Cardiac muscle cell (in vitro differentiated cells and primary cell): Measurements from ENCODE around the gene ARHGEF25. TPM values are rescaled to one million over a fixed set of nuclear protein-coding genes. Genes with fewer than 3 reads are reported as not detected.
"Not testable (repeated sequence)": the region's sequence is repeated elsewhere in the genome, so short reads cannot be mapped to it uniquely, and the experiment has no call there.

ENCODE experiments used
- DNase-seq, 2 donors: peaks; one replicate each; pipeline versions ENCODE4 v3.0.0 to v3.0.0-alpha.2; 2010 to 2017; ENCODE audit warnings: low read depth in 1 of 2, low spot score in 1 of 2
- H3K27ac ChIP-seq: fragments of 200-600 bp; sonication (generic); 2 replicates; pipeline ENCODE4 v1.5.1; 2016
- H3K27me3 ChIP-seq: fragments of 200-600 bp; sonication (generic); 2 replicates; pipeline ENCODE4 v1.6.0; 2016; ENCODE audit warnings: control low read depth
- H3K36me3 ChIP-seq: fragments of 200-600 bp; sonication (generic); 2 replicates; pipeline ENCODE4 v1.5.1; 2016; ENCODE audit warnings: control low read depth
- H3K4me1 ChIP-seq: fragments of 200-600 bp; sonication (generic); 2 replicates; pipeline ENCODE4 v1.8.1; 2017; ENCODE audit warnings: low read depth, mild to moderate bottlenecking, mixed run types
- H3K4me3 ChIP-seq: fragments of 200-600 bp; sonication (generic); 2 replicates; pipeline ENCODE4 v1.5.1; 2016; ENCODE audit warnings: mild to moderate bottlenecking
- H3K9me3 ChIP-seq: fragments of 200-600 bp; sonication (generic); 2 replicates; pipeline ENCODE4 v1.5.1; 2017; ENCODE audit warnings: low read depth, mild to moderate bottlenecking, control low read depth
- polyA plus RNA-seq: library from polyadenylated mRNA; unstranded; fragments of >200 nt; fragmentation: Nextera tagmentation; extraction: Ambion mirVana; gene quantifications from 2 replicates; pipeline ENCODE4 v1.2.1, GENCODE V29; 2016
- total RNA-seq: library from RNA; depleted of rRNA; stranded (reverse); fragments of >200 nt; gene quantifications from 2 replicates; pipeline ENCODE4 v1.2.3, GENCODE V29; 2016
- TF ChIP-seq, protein P1 (sequence below): IDR thresholded peaks from 2 replicates; pipeline ENCODE4 v1.5.1; 2012; ENCODE audit warnings: low read depth, mild to moderate bottlenecking, low read length

ARHGEF25 gene
- total and polyA plus RNA-seq, 2 experiments from 2014 or later: 2.0 to 38.6 TPM

DNA sequence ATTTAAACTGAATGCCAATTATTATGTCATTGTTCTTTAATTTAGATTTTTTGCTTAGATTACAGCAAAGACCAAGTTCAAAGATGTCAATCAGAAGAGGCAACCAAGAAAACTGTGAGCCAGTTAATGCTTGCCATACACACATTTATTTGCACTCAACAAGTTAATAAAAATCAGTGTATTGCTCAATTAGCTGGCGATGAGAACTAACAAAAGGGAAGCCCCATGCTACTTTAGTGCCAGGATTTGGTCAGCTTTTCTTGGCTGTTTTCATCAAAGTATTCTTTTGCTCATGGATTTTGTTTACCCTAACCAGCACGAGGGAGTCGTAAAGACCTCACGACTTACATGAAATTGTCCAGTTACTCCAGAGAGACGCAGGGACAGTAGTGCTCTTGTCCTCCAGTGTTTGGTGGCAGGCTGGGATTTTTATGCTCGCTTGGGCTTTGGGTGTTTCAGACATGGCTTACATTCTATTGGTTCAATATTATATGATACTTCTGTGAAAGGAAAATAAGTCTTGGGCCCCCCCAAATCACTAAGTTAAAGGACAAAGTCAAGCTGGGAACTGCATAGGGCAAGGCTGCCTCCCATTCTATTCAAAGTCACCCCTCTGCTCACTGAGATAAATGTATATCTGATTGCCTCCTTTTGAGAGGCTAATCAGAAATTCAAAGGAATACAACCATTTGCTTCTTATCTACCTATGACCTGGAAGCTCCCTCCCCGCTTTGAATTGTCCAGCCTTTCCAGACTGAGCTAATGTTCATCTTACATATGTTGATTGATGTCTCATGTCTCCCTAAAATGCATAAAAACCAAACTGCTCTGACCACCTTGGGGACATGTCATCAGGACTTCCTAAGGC is 29.2 kb downstream of the ARHGEF25 start:
- H3K27ac ChIP-seq: no peak overlapping the region
- H3K4me1 ChIP-seq: no peaks in the 10 kb centered on the region
- DNase-seq: no peak

GRCh38 chr12:57641699-57642442 is 30.6 kb downstream of the ARHGEF25 start:
- Histone ChIP-seq H3K27me3 (peaks cover 29% of the 10 kb centered on the region), H3K4me3 (no peak overlapping the region), H3K9me3 (no peaks in the 10 kb centered on the region), H3K27ac (no peak overlapping the region), H3K36me3 (no peaks in the 10 kb centered on the region), H3K4me1 (no peaks in the 10 kb centered on the region)
- DNase-seq: no peak
- TF ChIP-seq, protein P1, sequence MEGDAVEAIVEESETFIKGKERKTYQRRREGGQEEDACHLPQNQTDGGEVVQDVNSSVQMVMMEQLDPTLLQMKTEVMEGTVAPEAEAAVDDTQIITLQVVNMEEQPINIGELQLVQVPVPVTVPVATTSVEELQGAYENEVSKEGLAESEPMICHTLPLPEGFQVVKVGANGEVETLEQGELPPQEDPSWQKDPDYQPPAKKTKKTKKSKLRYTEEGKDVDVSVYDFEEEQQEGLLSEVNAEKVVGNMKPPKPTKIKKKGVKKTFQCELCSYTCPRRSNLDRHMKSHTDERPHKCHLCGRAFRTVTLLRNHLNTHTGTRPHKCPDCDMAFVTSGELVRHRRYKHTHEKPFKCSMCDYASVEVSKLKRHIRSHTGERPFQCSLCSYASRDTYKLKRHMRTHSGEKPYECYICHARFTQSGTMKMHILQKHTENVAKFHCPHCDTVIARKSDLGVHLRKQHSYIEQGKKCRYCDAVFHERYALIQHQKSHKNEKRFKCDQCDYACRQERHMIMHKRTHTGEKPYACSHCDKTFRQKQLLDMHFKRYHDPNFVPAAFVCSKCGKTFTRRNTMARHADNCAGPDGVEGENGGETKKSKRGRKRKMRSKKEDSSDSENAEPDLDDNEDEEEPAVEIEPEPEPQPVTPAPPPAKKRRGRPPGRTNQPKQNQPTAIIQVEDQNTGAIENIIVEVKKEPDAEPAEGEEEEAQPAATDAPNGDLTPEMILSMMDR: no peak

More for the DNA sequence above, 29.2 kb downstream of the ARHGEF25 start:
- Histone ChIP-seq H3K36me3 (no peaks in the 10 kb centered on the region), H3K4me3 (no peak overlapping the region), H3K27me3 (peaks cover 41% of the 10 kb centered on the region), H3K9me3 (no peaks in the 10 kb centered on the region)
- TF ChIP-seq, protein P1: no peak

- H3K4me3 ChIP-seq, H3K9me3 ChIP-seq, H3K4me1 ChIP-seq, H3K36me3 ChIP-seq, DNase-seq, H3K27ac ChIP-seq, H3K27me3 ChIP-seq: not testable (repeated sequence)
These were observed 34.9 kb downstream of the ARHGEF25 start for GRCh38 chr12:57645990-57646658.

GRCh38 chr12:57646659-57647049 is 35.4 kb downstream of the ARHGEF25 start:
- not testable (repeated sequence) for H3K4me1 ChIP-seq, H3K4me3 ChIP-seq, H3K27ac ChIP-seq, H3K27me3 ChIP-seq, H3K9me3 ChIP-seq, H3K36me3 ChIP-seq, DNase-seq

GRCh38 chr12:57654042-57654441 is 42.8 kb downstream of the ARHGEF25 start:
- DNase-seq: no peak
- no peaks in the 10 kb centered on the region for H3K9me3 ChIP-seq
- no peaks in the 10 kb centered on the region for H3K4me1 ChIP-seq
- H3K4me3 ChIP-seq: no peak overlapping the region
- TF ChIP-seq, protein P1: no peak
- no peaks in the 10 kb centered on the region for H3K36me3 ChIP-seq
- no peaks in the 10 kb centered on the region for H3K27me3 ChIP-seq
- H3K27ac ChIP-seq: no peak overlapping the region

DNA sequence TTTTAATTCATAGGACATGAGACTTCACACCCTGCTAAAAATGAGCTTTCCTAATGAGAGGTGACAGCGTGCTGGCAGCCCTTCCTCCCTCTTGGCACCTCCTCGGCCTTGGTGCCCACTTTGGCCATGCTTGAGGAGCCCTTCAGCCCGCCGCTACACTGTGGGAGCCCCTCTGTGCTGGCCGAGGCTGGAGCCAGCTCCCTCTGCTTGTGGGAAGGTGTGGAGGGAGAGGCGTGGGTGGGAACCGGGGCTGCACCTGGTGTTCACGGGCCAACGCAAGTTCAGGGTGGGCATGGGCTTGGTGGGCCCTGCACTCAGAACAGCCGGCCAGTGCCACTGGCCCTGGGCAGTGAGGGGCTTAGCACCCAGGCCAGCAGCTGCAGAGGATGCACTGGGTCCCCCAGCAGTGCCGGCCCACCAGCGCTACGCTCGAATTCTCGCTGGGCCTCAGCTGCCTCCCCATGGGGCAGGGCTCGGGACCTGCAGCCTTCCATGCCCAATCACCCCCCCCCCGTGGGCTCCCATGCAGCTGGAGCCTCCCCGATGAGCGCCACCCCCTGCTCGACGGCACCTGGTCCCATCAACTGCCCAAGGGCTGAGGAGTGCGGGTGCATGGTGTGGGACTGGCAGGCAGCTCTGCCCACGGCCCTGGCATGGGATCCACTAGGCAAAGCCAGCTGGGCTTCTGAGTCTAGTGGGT is 44.5 kb downstream of the ARHGEF25 start:
- Histone ChIP-seq H3K4me3 (no peak overlapping the region), H3K36me3 (no peaks in the 10 kb centered on the region), H3K4me1 (no peaks in the 10 kb centered on the region), H3K27me3 (no peaks in the 10 kb centered on the region), H3K27ac (no peak overlapping the region), H3K9me3 (no peaks in the 10 kb centered on the region)
- TF ChIP-seq, protein P1: no peak
- no peak for DNase-seq

DNA sequence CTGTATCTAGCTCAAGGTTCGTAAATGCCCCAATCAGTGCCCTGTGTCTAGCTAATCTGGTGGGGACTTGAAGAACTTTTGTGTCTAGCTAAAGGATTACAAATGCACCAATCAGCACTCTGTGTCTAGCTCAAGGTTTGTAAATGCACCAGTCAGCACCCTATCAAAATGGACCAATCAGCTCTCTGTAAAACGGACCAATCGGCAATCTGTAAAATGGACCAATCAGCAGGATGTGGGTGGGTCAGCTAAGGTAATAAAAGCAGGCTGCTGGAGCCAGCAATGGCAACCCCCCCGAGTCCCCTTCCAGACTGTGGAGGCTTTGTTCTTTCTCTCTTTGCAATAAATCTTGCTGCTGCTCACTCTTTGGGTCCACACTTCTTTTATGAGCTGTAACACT is 45.2 kb downstream of the ARHGEF25 start:
- H3K36me3 ChIP-seq, H3K4me1 ChIP-seq, H3K27me3 ChIP-seq: not testable (repeated sequence)

More for the DNA sequence above, 45.2 kb downstream of the ARHGEF25 start:
- H3K9me3 ChIP-seq, DNase-seq, H3K4me3 ChIP-seq, H3K27ac ChIP-seq: not testable (repeated sequence)
